ENCODE measurements around the gene ZIC4. TPM values are rescaled to one million over a fixed set of nuclear protein-coding genes. Genes with fewer than 3 reads are reported as not detected.

The ZIC4 gene
- polyA plus RNA-seq, 4 donors, result 0.19 TPM; not detected in 3

GRCh38 chr3:147418808-147419701, 12.7 kb upstream of the ZIC4 start:
- no peak for DNase-seq (ENCODE audit: low read depth in 4 of 4, low spot score in 2 of 4)

GRCh38 chr3:147418371-147418781, 12.0 kb upstream of the ZIC4 start:
- DNase-seq (ENCODE audit: low read depth in 4 of 4, low spot score in 2 of 4), result no peak

GRCh38 chr3:147417551-147418295, 11.4 kb upstream of the ZIC4 start:
- no peak for DNase-seq (ENCODE audit: low read depth in 4 of 4, low spot score in 2 of 4)

GRCh38 chr3:147416931-147417330, 10.6 kb upstream of the ZIC4 start:
- no peak for DNase-seq (ENCODE audit: low read depth in 4 of 4, low spot score in 2 of 4)

GRCh38 chr3:147415874-147416273, 9.5 kb upstream of the ZIC4 start:
- DNase-seq (ENCODE audit: low read depth in 4 of 4, low spot score in 2 of 4), result no peak

- no peak for DNase-seq (ENCODE audit: low read depth in 4 of 4, low spot score in 2 of 4)
Measured at GRCh38 chr3:147415286-147415685, 8.9 kb upstream of the ZIC4 start.

GRCh38 chr3:147414390-147415138, 8.2 kb upstream of the ZIC4 start:
- DNase-seq (ENCODE audit: low read depth in 4 of 4, low spot score in 2 of 4), result no peak

GRCh38 chr3:147413686-147414389, 7.5 kb upstream of the ZIC4 start:
- no peak for DNase-seq (ENCODE audit: low read depth in 4 of 4, low spot score in 2 of 4)

GRCh38 chr3:147412917-147413685, 6.8 kb upstream of the ZIC4 start:
- no peak for DNase-seq (ENCODE audit: low read depth in 4 of 4, low spot score in 2 of 4)

- no peak for DNase-seq (ENCODE audit: low read depth in 4 of 4, low spot score in 2 of 4)
Measured at GRCh38 chr3:147412261-147412916, 6.0 kb upstream of the ZIC4 start.

GRCh38 chr3:147411815-147412241, 5.5 kb upstream of the ZIC4 start:
- DNase-seq (ENCODE audit: low read depth in 4 of 4, low spot score in 2 of 4), result no peak

- no peak for DNase-seq (ENCODE audit: low read depth in 4 of 4, low spot score in 2 of 4)
Measured at GRCh38 chr3:147411238-147411814, 5.0 kb upstream of the ZIC4 start.

GRCh38 chr3:147410526-147411237, 4.3 kb upstream of the ZIC4 start:
- DNase-seq (ENCODE audit: low read depth in 4 of 4, low spot score in 2 of 4), result no peak

- DNase-seq (ENCODE audit: low read depth in 4 of 4, low spot score in 2 of 4), result no peak
Measured at GRCh38 chr3:147410116-147410525, 3.8 kb upstream of the ZIC4 start.

- no peak for DNase-seq (ENCODE audit: low read depth in 4 of 4, low spot score in 2 of 4)
Measured at GRCh38 chr3:147409143-147410115, 3.1 kb upstream of the ZIC4 start, which contains the start of gene ZIC1. Gene ZIC1 (plus strand): TSS chr3:147409365. CDS start chr3:147410113, 748 bp downstream.

- no peak for DNase-seq (ENCODE audit: low read depth in 4 of 4, low spot score in 2 of 4)
Measured at GRCh38 chr3:147408188-147409100, 2.1 kb upstream of the ZIC4 start.
